Neural cell (in vitro differentiated cells): Measurements from ENCODE around the gene ABCA2.

Experiments used
- CTCF ChIP-seq: fragments of 450-650 bp; IDR thresholded peaks from 2 replicates; pipeline ENCODE4 v1.5.1; 2014; ENCODE audit warnings: antibody characterized with exemption, mild to moderate bottlenecking, moderate library complexity; ENCODE audit not compliant: poor library complexity, severe bottlenecking
- EZH2 ChIP-seq: fragments of 200-600, 300-800 bp; shearing (Covaris generic), sonication (generic); IDR thresholded peaks from 2 replicates; pipeline ENCODE4 v1.6.1; 2014; ENCODE audit warnings: antibody characterized with exemption, low read length, borderline replicate concordance, mild to moderate bottlenecking; ENCODE audit not compliant: insufficient read depth, poor library complexity, severe bottlenecking
- MXI1 ChIP-seq: fragments of 450-650 bp; conservative IDR thresholded peaks from 2 replicates; pipeline ENCODE4 v1.6.1; 2014; ENCODE audit warnings: antibody characterized with exemption, mild to moderate bottlenecking; ENCODE audit not compliant: poor library complexity, severe bottlenecking
- POLR2AphosphoS5 ChIP-seq: IDR thresholded peaks from 2 replicates; pipeline ENCODE4 v1.6.1; 2012

DNA sequence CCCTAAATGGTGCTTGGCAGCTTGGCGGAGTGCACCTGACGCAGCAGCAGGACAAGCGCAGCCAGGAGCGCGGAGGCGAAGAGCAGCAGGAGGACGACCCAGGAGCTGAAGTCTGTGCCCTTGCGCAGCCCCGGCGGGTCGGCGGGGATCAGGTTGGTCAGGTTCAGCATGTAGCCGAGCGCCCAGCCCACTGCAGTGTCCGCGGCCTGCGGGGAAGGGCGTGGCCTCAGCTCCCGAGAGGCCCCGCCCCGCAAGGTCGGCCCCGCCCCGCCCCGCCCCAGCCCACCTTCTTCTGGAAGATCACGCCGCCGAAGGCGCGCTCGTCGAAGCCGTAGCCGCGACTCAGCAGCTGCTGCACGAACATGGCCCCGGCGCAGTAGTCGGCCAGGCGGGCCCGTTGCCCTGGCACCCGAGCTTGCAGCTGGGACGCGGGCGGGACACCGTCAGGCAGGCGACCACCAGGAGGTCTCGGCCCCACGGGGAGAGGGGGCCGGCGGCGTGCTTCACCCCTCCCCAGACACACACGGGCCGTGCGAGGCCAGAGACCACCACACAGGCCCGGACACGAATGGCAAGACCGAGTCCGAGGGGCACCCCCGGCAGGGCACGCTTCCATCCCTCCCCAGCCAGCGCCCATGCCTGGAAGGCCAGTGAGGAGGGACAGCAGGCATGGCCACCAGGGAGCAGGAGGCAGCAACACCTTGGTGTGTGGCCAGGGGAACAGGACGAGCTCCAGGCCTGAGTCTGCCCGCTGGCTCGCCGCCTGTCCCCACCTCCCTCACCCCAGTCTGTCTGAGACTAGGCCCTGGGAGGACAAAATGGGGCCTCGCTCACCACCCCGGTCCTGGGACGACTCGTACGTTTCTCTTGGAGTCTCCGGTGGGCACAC, 20.9 kb upstream of the ABCA2 start:
- TF ChIP-seq EZH2 (no peak), CTCF (no peak), POLR2AphosphoS5 (no peak), MXI1 (no peak)
